B cell (primary cell): Measurements from ENCODE around the gene ERBB4. TPM values are rescaled to one million over a fixed set of nuclear protein-coding genes. Genes with fewer than 3 reads are reported as not detected.

ENCODE experiments used
- ATAC-seq: fragments of 200-7000 bp; cut with Tn5 transposase; one replicate; pipeline ENCODE4 v1.10.0; 2021; ENCODE audit warnings: low read depth, mild to moderate bottlenecking, moderate number of reproducible peaks, moderate library complexity
- CTCF ChIA-PET: fragments of 350-600 bp; sonication (Branson Sonifier 250); formaldehyde crosslinking; loops from one replicate; lab custom pipeline; 2021; ENCODE audit warnings: antibody characterized with exemption, inconsistent platforms; lab: Charles Lee
- POLR2A ChIA-PET: fragments of 350-600 bp; sonication (Branson Sonifier 250); formaldehyde crosslinking; loops from one replicate; lab custom pipeline; 2021; ENCODE audit warnings: antibody characterized with exemption; lab: Charles Lee
- DNase-seq: peaks from one replicate; pipeline ENCODE4 v3.0.0; 2013
- H2AFZ ChIP-seq: 2 replicates; pipeline ENCODE4 v1.6.1; 2012; ENCODE audit warnings: mild to moderate bottlenecking, low read depth, low read length; ENCODE audit not compliant: insufficient read depth, poor library complexity, severe bottlenecking
- H3K27ac ChIP-seq, 2 donors: 1 replicate in 1 of 2; 2 replicates in 1 of 2; pipeline ENCODE4 v1.5.1; 2012 to 2013; ENCODE audit warnings: low read length in 2 of 2, mild to moderate bottlenecking in 2 of 2, moderate library complexity in 1 of 2
- H3K27me3 ChIP-seq, 4 experiments: fragments of 200-600 bp in 1 of 4; sonication (generic) in 1 of 4; replicated peaks in 1 of 4; 1 replicate in 2 of 4; 2 replicates in 2 of 4; pipeline versions ENCODE4 v1.6.1 to v1.7.0; 2013 to 2016; ENCODE audit warnings: low read length in 3 of 4, mild to moderate bottlenecking in 2 of 4, mixed read lengths in 1 of 4, moderate library complexity in 1 of 4; ENCODE audit not compliant: insufficient read depth in 4 of 4, control insufficient read depth in 3 of 4; ENCODE audit errors: control extremely low read depth in 1 of 4
- H3K36me3 ChIP-seq, 2 experiments: replicated peaks in 1 of 2; 1 replicate in 1 of 2; 2 replicates in 1 of 2; pipeline versions ENCODE4 v1.6.1 to v1.7.1; 2013; ENCODE audit warnings: low read length in 1 of 2; ENCODE audit not compliant: insufficient read depth in 2 of 2, control insufficient read depth in 1 of 2; ENCODE audit errors: control extremely low read depth in 1 of 2, extremely low read depth in 1 of 2
- H3K4me1 ChIP-seq, 2 donors: fragments of 200-600 bp in 1 of 2; sonication (generic) in 1 of 2; 1 replicate in 1 of 2; 2 replicates in 1 of 2; pipeline versions ENCODE4 v1.5.1 to v1.6.1; 2013 to 2017; ENCODE audit warnings: low read length in 2 of 2; ENCODE audit not compliant: control insufficient read depth in 2 of 2, insufficient read depth in 2 of 2
- H3K4me2 ChIP-seq: replicated peaks from 2 replicates; pipeline ENCODE3; 2012; ENCODE audit warnings: mild to moderate bottlenecking, low read depth, low read length; ENCODE audit not compliant: poor library complexity, severe bottlenecking
- H3K4me3 ChIP-seq, 5 experiments: fragments of 200-600 bp in 1 of 5; sonication (generic) in 1 of 5; 1 replicate in 3 of 5; 2 replicates in 2 of 5; pipeline versions ENCODE4 v1.5.1 to v1.7.0; 2011 to 2016; ENCODE audit warnings: low read length in 4 of 5, mild to moderate bottlenecking in 4 of 5, low read depth in 2 of 5, control low read depth in 1 of 5, moderate library complexity in 1 of 5; ENCODE audit not compliant: insufficient read depth in 1 of 5; ENCODE audit errors: control extremely low read depth in 1 of 5, extremely low read depth in 1 of 5
- H3K79me2 ChIP-seq: fragments of 200-600 bp; sonication (generic); one replicate; pipeline ENCODE4 v1.6.0; 2016; ENCODE audit warnings: low read length; ENCODE audit not compliant: control insufficient read depth, insufficient read depth
- H3K9ac ChIP-seq: fragments of 200-600 bp; sonication (generic); 2 replicates; pipeline ENCODE4 v1.6.1; 2017; ENCODE audit warnings: mild to moderate bottlenecking, low read length, moderate library complexity
- H3K9me3 ChIP-seq, 3 donors: one replicate each; pipeline versions ENCODE4 v1.6.1 to v1.7.1; 2013; ENCODE audit warnings: low read length in 2 of 3; ENCODE audit not compliant: control insufficient read depth in 2 of 3, insufficient read depth in 1 of 3; ENCODE audit errors: control extremely low read depth in 1 of 3
- H4K20me1 ChIP-seq: 2 replicates; pipeline ENCODE4 v1.6.0; 2012; ENCODE audit warnings: mild to moderate bottlenecking, low read length; ENCODE audit not compliant: insufficient read depth, control insufficient read depth, poor library complexity, severe bottlenecking
- H3K27ac Mint-ChIP-seq: one replicate; pipeline ENCODE4 v1.8.0; 2021; ENCODE audit warnings: mixed read lengths
- H3K27me3 Mint-ChIP-seq: one replicate; pipeline ENCODE4 v1.8.0; 2021; ENCODE audit warnings: mixed read lengths
- H3K4me1 Mint-ChIP-seq: one replicate; pipeline ENCODE4 v1.8.0; 2021; ENCODE audit warnings: mixed read lengths
- H3K4me3 Mint-ChIP-seq: one replicate; pipeline ENCODE4 v1.8.0; 2021; ENCODE audit warnings: mixed read lengths
- H3K9me3 Mint-ChIP-seq: one replicate; pipeline ENCODE4 v1.8.0; 2022; ENCODE audit warnings: mixed read lengths; ENCODE audit not compliant: insufficient read depth
- CTCF ChIP-seq: fragments of 200-600 bp; IDR thresholded peaks from one replicate; pipeline ENCODE4 v1.8.0; 2022; ENCODE audit warnings: antibody characterized with exemption, mild to moderate bottlenecking
- EZH2 ChIP-seq: IDR thresholded peaks from 2 replicates; pipeline ENCODE4 v1.6.1; 2012; ENCODE audit warnings: borderline replicate concordance, low read depth, mild to moderate bottlenecking, moderate library complexity, low read length; ENCODE audit not compliant: insufficient read depth, poor library complexity, severe bottlenecking
- WGBS: methylation state at CpG from one replicate; pipeline ENCODE4 v1.1.5; 2013; ENCODE audit warnings: missing lambda C conversion rate; ENCODE audit not compliant: insufficient coverage; 5-methylcytosine and 5-hydroxymethylcytosine counted together
- intact Hi-C: fragments of 100-400 bp; cut with micrococcal nuclease; formaldehyde crosslinking; loops from one replicate; pipeline ENCODE4 v1.10.0; 2022
- polyA plus RNA-seq: library from polyadenylated mRNA; depleted of rRNA; stranded (reverse); fragments of >200 nt; gene quantifications from 2 replicates; pipeline ENCODE4 v1.2.3, GENCODE V29; 2012
- total RNA-seq, 2 donors: library from RNA; stranded (reverse); fragments of 120-200 nt in 1 of 2; gene quantifications; 1 replicate in 1 of 2; 2 replicates in 1 of 2; pipeline versions ENCODE4 v1.2.3 to v1.2.4, GENCODE V29; 2013 to 2022

Gene ERBB4
- total and polyA plus RNA-seq, 2 donors (not counting 1 experiment from before 2014, with no cell fraction given) = not detected

- ATAC-seq (no peak), DNase-seq (no peak)
- Mint-ChIP-seq H3K27me3 (peaks cover 4% of the 10 kb centered on the region), H3K4me1 (no peaks in the 10 kb centered on the region), H3K27ac (no peak overlapping the region), H3K9me3 (no peaks in the 10 kb centered on the region), H3K4me3 (no peak overlapping the region)
- Histone ChIP-seq H3K9me3 (no peaks in the 10 kb centered on the region), H4K20me1 (no peaks in the 10 kb centered on the region), H3K4me3 (no peak overlapping the region), H3K27me3 (no peaks in the 10 kb centered on the region), H3K79me2 (no peaks in the 10 kb centered on the region), H3K4me2 (no peak overlapping the region), H3K9ac (no peak overlapping the region), H3K36me3 (no peaks in the 10 kb centered on the region), H3K27ac (no peak overlapping the region), H3K4me1 (no peaks in the 10 kb centered on the region), H2AFZ (no peak overlapping the region)
- no peak for TF ChIP-seq EZH2
- no peak for TF ChIP-seq CTCF
- ChIA-PET CTCF (interaction anchor here (1.0 to 1.4 kb wide), 2 partner anchors 11 to 15 kb away, joined by 3 read pairs; no protein-coding TSS in a partner anchor), POLR2A (no interaction called here)
- intact Hi-C loops = no loop called here
- 91% methylated on average over 4 of the region's 4 CpGs for WGBS
These were observed 17.7 kb upstream of the ERBB4 start for GRCh38 chr2:212556296-212556695.

- Histone ChIP-seq H3K9ac (no peak overlapping the region), H4K20me1 (no peaks in the 10 kb centered on the region), H3K4me3 (no peak overlapping the region), H3K27me3 (no peaks in the 10 kb centered on the region), H3K4me2 (no peak overlapping the region), H2AFZ (no peak overlapping the region), H3K4me1 (no peaks in the 10 kb centered on the region), H3K36me3 (no peaks in the 10 kb centered on the region), H3K9me3 (peaks cover 0 to 3% (median 0%) of the 10 kb centered on the region in 3 donors), H3K79me2 (no peaks in the 10 kb centered on the region), H3K27ac (no peak overlapping the region)
- WGBS = 80% methylated on average over 1 of the region's 2 CpGs
- Mint-ChIP-seq H3K4me3 (no peak overlapping the region), H3K4me1 (no peaks in the 10 kb centered on the region), H3K27ac (no peak overlapping the region), H3K9me3 (no peaks in the 10 kb centered on the region), H3K27me3 (peaks cover 4% of the 10 kb centered on the region)
- TF ChIP-seq CTCF (no peak), EZH2 (no peak)
- CTCF ChIA-PET = interaction anchor here (1.3 to 2.4 kb wide), 2 partner anchors 10 to 13 kb away, joined by 4 to 13 read pairs; no protein-coding TSS in a partner anchor
- ATAC-seq (no peak), DNase-seq (no peak)
- POLR2A ChIA-PET = no interaction called here
- intact Hi-C loops = no loop called here
These were observed 15.6 kb upstream of the ERBB4 start for GRCh38 chr2:212554233-212554632.
